ENCODE data around the gene ANKDD1B. TPM values are rescaled to one million over a fixed set of nuclear protein-coding genes. Genes with fewer than 3 reads are reported as not detected.

Gene ANKDD1B
- total and polyA plus RNA-seq, 2 experiments from 2014 or later, result 0.15 TPM; not detected in 1

- Histone ChIP-seq H3K9ac (no peak overlapping the region), H3K9me3 (ENCODE audit: low read depth) (no peaks in the 10 kb centered on the region), H3K9me2 (ENCODE audit: insufficient read depth) (no peaks in the 10 kb centered on the region), H3K27me3 (replicated peaks; ENCODE audit: insufficient read depth) (no peaks in the 10 kb centered on the region), H4K20me1 (ENCODE audit: insufficient read depth) (no peaks in the 10 kb centered on the region), H3K27ac (no peak overlapping the region), H3K4me1 (ENCODE audit: insufficient read depth) (no peaks in the 10 kb centered on the region), H3K4me3 (0 out of 2 replicates have a peak overlapping the region, but pooled peaks have one; percentile 74), H3K36me3 (ENCODE audit: low read depth) (no peaks in the 10 kb centered on the region), H3F3A (ENCODE audit: insufficient read depth) (0 out of 2 replicates have a peak, but pooled peaks cover 14% of the 10 kb centered on the region), H3K79me2 (ENCODE audit: insufficient read depth) (no peaks in the 10 kb centered on the region), H3K4me2 (ENCODE audit: unreplicated experiment) (peak overlapping the region; percentile 68), H2AFZ (no peak overlapping the region)
- no peak for TF ChIP-seq EZH2phosphoT487 (IDR thresholded peaks at IDR 0.05; ENCODE audit: insufficient read depth, low read depth)
- TF ChIP-seq EZH2 (IDR thresholded peaks at IDR 0.05; ENCODE audit: insufficient read depth, poor library complexity, severe bottlenecking), result no peak
- WGBS, 2 experiments (ENCODE audit: low coverage in 1 of 2, low lambda C conversion rate in 2 of 2, missing lambda C conversion rate in 2 of 2), result 11% methylated on average over 11 to 12 of the region's 12 CpGs
- no peak for DNase-seq
- in situ Hi-C loops (cut with MboI), result no loop called here
Measured at GRCh38 chr5:75612226-75612569, 945 bp downstream of the ANKDD1B start.

DNA sequence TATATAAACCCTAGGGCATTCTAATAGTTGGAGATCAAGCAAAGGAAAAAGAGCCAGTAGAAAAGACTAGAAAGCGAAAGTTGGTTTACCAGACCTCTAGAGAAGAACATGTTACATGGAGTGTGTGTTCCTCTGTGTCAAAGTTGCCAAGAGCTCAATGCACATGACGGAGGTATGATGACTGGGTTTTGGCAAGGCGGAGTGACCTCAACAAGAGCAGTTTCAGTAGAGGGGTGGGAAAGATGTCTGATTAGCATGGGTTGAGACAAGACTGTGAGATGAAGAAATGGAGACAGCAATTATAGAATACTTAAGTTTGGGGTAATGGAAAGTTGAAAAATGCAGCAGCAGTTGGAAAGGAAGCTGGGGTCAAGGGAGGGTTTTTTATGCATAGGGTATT is 1.6 kb downstream of the ANKDD1B start:
- TF ChIP-seq EZH2 (IDR thresholded peaks at IDR 0.05; ENCODE audit: insufficient read depth, poor library complexity, severe bottlenecking) (no peak), EZH2phosphoT487 (IDR thresholded peaks at IDR 0.05; ENCODE audit: insufficient read depth, low read depth) (no peak)
- Histone ChIP-seq H3K27ac (no peak overlapping the region), H3F3A (ENCODE audit: insufficient read depth) (0 out of 2 replicates have a peak, but pooled peaks cover 14% of the 10 kb centered on the region), H3K4me2 (ENCODE audit: unreplicated experiment) (no peak overlapping the region), H3K9ac (no peak overlapping the region), H3K79me2 (ENCODE audit: insufficient read depth) (no peaks in the 10 kb centered on the region), H3K9me2 (ENCODE audit: insufficient read depth) (no peaks in the 10 kb centered on the region), H4K20me1 (ENCODE audit: insufficient read depth) (no peaks in the 10 kb centered on the region), H2AFZ (no peak overlapping the region), H3K4me1 (ENCODE audit: insufficient read depth) (no peaks in the 10 kb centered on the region), H3K36me3 (ENCODE audit: low read depth) (no peaks in the 10 kb centered on the region), H3K4me3 (no peak overlapping the region), H3K27me3 (replicated peaks; ENCODE audit: insufficient read depth) (no peaks in the 10 kb centered on the region), H3K9me3 (ENCODE audit: low read depth) (no peaks in the 10 kb centered on the region)
- 92 to 93% methylated on average over 3 of the region's 3 CpGs for WGBS, 2 experiments (ENCODE audit: low coverage in 1 of 2, low lambda C conversion rate in 2 of 2, missing lambda C conversion rate in 2 of 2)
- no peak for DNase-seq
- in situ Hi-C loops (cut with MboI), result no loop called here

DNA sequence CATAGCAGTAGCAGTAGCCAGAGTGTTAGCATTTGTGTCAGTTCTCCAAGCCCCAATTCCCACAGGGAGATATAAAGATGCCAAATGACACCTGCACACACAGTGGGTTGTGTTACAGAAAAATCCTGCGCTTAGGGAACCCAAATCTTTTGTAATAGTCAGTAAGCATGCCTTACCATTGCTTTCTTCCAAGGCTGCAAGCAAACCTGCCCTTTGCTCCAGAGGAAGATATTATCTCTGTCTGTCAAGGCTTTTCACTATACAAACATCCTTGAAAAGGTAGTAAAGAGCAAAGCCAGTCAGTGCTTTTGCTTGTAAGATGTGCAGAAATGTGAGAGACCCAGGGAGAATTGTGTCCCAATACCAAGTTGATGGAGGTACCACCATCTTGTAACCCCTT is 2.9 kb downstream of the ANKDD1B start:
- Histone ChIP-seq H3K27me3 (replicated peaks; ENCODE audit: insufficient read depth) (no peaks in the 10 kb centered on the region), H3K36me3 (ENCODE audit: low read depth) (no peaks in the 10 kb centered on the region), H3K4me1 (ENCODE audit: insufficient read depth) (no peaks in the 10 kb centered on the region), H3K27ac (no peak overlapping the region), H3K9me3 (ENCODE audit: low read depth) (no peaks in the 10 kb centered on the region), H3K79me2 (ENCODE audit: insufficient read depth) (no peaks in the 10 kb centered on the region), H3F3A (ENCODE audit: insufficient read depth) (0 out of 2 replicates have a peak, but pooled peaks cover 10% of the 10 kb centered on the region), H3K4me2 (ENCODE audit: unreplicated experiment) (no peak overlapping the region), H3K4me3 (no peak overlapping the region), H4K20me1 (ENCODE audit: insufficient read depth) (no peaks in the 10 kb centered on the region), H2AFZ (no peak overlapping the region), H3K9ac (no peak overlapping the region), H3K9me2 (ENCODE audit: insufficient read depth) (no peaks in the 10 kb centered on the region)
- 96 to 100% methylated on average over 1 of the region's 1 CpG for WGBS, 2 experiments (ENCODE audit: low coverage in 1 of 2, low lambda C conversion rate in 2 of 2, missing lambda C conversion rate in 2 of 2)
- no peak for DNase-seq
- in situ Hi-C loops (cut with MboI), result no loop called here
- TF ChIP-seq EZH2phosphoT487 (IDR thresholded peaks at IDR 0.05; ENCODE audit: insufficient read depth, low read depth) (no peak), EZH2 (IDR thresholded peaks at IDR 0.05; ENCODE audit: insufficient read depth, poor library complexity, severe bottlenecking) (no peak)

- no peaks in the 10 kb centered on the region for H3K9me3 ChIP-seq (ENCODE audit: low read depth)
- H2AFZ ChIP-seq, result no peak overlapping the region
- in situ Hi-C loops (cut with MboI), result no loop called here
- WGBS, 2 experiments (ENCODE audit: low coverage in 1 of 2, low lambda C conversion rate in 2 of 2, missing lambda C conversion rate in 2 of 2), result 92 to 96% methylated on average over 4 of the region's 4 CpGs
- no peak overlapping the region for H3K4me2 ChIP-seq (ENCODE audit: unreplicated experiment)
- no peaks in the 10 kb centered on the region for H3K36me3 ChIP-seq (ENCODE audit: low read depth)
- H4K20me1 ChIP-seq (ENCODE audit: insufficient read depth), result no peaks in the 10 kb centered on the region
- no peaks in the 10 kb centered on the region for H3F3A ChIP-seq (ENCODE audit: insufficient read depth)
- H3K4me1 ChIP-seq (ENCODE audit: insufficient read depth), result no peaks in the 10 kb centered on the region
- TF ChIP-seq EZH2phosphoT487 (IDR thresholded peaks at IDR 0.05; ENCODE audit: insufficient read depth, low read depth), result no peak
- no peak for TF ChIP-seq EZH2 (IDR thresholded peaks at IDR 0.05; ENCODE audit: insufficient read depth, poor library complexity, severe bottlenecking)
- no peaks in the 10 kb centered on the region for H3K27me3 ChIP-seq (replicated peaks; ENCODE audit: insufficient read depth)
- H3K27ac ChIP-seq, result no peak overlapping the region
- no peak for DNase-seq
- H3K79me2 ChIP-seq (ENCODE audit: insufficient read depth), result no peaks in the 10 kb centered on the region
- H3K4me3 ChIP-seq, result no peak overlapping the region
- no peaks in the 10 kb centered on the region for H3K9me2 ChIP-seq (ENCODE audit: insufficient read depth)
- no peak overlapping the region for H3K9ac ChIP-seq
Measured at GRCh38 chr5:75616371-75616881, 5.2 kb downstream of the ANKDD1B start.

All from GM23248 (cell line).